Mucosa of stomach (tissue), 1 donor: ENCODE measurements around the gene CYB561.

Source experiments
- H3K27me3 ChIP-seq: one replicate; pipeline ENCODE4 v1.7.0; 2013; ENCODE audit warnings: mild to moderate bottlenecking, low read length; ENCODE audit not compliant: control insufficient read depth, insufficient read depth
- H3K36me3 ChIP-seq: one replicate; pipeline ENCODE4 v1.7.0; 2013; ENCODE audit warnings: low read length; ENCODE audit not compliant: control insufficient read depth, insufficient read depth
- H3K4me1 ChIP-seq: one replicate; pipeline ENCODE4 v1.7.0; 2013; ENCODE audit warnings: mild to moderate bottlenecking, low read length; ENCODE audit not compliant: control insufficient read depth, insufficient read depth
- H3K4me3 ChIP-seq: one replicate; pipeline ENCODE4 v1.7.0; 2013; ENCODE audit warnings: low read length
- H3K9ac ChIP-seq: one replicate; pipeline ENCODE4 v1.7.0; 2013; ENCODE audit warnings: mild to moderate bottlenecking, low read length, moderate library complexity
- H3K9me3 ChIP-seq: one replicate; pipeline ENCODE4 v1.7.0; 2013; ENCODE audit warnings: mild to moderate bottlenecking, low read length, moderate library complexity; ENCODE audit not compliant: control insufficient read depth
- donor health status: Pancreatic carcinoma.

Gene CYB561

GRCh38 chr17:63435681-63436522 lies 10.2 kb downstream of the CYB561 start:
- peaks cover 87% of the 10 kb centered on the region for H3K4me1 ChIP-seq
- H3K9ac ChIP-seq = peak overlapping the region; percentile 29

GRCh38 chr17:63434951-63435571 lies 11.0 kb downstream of the CYB561 start:
- Histone ChIP-seq H3K4me1 (peaks cover 85% of the 10 kb centered on the region), H3K4me3 (no peak overlapping the region), H3K27me3 (no peaks in the 10 kb centered on the region), H3K36me3 (peaks cover 4% of the 10 kb centered on the region), H3K9me3 (no peaks in the 10 kb centered on the region), H3K9ac (peak overlapping the region; percentile 29)

More at GRCh38 chr17:63435681-63436522, 10.2 kb downstream of the CYB561 start:
- H3K36me3 ChIP-seq = peaks cover 4% of the 10 kb centered on the region
- H3K9me3 ChIP-seq = no peaks in the 10 kb centered on the region
- no peak overlapping the region for H3K4me3 ChIP-seq
- no peaks in the 10 kb centered on the region for H3K27me3 ChIP-seq

GRCh38 chr17:63433746-63434591 lies 12.1 kb downstream of the CYB561 start:
- Histone ChIP-seq H3K9ac (peak overlapping the region; percentile 27), H3K9me3 (no peaks in the 10 kb centered on the region), H3K4me3 (no peak overlapping the region), H3K4me1 (peaks cover 78% of the 10 kb centered on the region), H3K27me3 (no peaks in the 10 kb centered on the region), H3K36me3 (peaks cover 4% of the 10 kb centered on the region)

DNA sequence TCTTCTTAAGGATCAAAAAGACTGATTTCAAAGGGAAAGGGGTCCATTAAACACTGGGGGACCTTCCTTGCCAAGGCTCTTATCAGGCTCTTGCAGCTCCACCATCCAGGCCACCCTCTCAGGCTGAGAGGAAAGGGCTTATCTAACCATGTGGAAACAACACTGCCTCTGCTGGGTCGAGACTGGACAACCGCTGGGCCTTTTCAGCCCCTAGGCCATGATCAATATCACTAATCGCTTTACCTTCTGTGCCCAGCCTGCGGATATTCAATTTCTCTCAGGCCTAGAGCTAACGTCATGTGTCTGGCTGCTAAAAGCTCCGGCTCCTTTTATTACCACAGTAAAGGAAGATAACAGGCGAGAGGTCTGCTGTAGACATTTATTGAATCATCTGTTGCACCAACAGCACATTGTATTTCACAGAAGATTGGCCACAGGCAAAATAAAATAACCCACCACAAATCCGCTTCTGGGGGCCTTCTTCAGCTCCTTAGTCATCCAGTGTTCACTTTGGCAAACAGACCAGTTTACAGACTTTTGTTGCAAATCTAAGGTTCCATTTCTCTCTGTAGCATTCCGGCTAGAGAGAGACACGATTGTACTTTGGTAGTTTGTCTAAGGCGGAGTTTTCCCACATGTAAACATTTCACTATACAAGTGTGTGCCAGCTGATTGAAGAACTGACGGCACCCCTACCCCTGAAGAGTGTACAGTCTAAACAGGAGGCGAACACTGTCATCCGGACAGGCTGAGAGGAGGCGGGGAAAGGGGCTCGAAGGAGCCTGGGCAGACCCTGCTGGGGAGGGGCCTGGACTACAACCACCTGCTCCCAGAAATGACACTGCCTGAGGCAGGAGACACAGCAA lies 13.9 kb downstream of the CYB561 start:
- H3K27me3 ChIP-seq = no peaks in the 10 kb centered on the region
- H3K4me1 ChIP-seq = peaks cover 70% of the 10 kb centered on the region
- H3K9me3 ChIP-seq = no peaks in the 10 kb centered on the region
- H3K9ac ChIP-seq = peak overlapping the region; percentile 42
- H3K4me3 ChIP-seq = no peak overlapping the region
- peaks cover 4% of the 10 kb centered on the region for H3K36me3 ChIP-seq

GRCh38 chr17:63431618-63431938 lies 14.5 kb downstream of the CYB561 start:
- Histone ChIP-seq H3K4me3 (no peak overlapping the region), H3K36me3 (peaks cover 4% of the 10 kb centered on the region), H3K9me3 (no peaks in the 10 kb centered on the region), H3K4me1 (peaks cover 64% of the 10 kb centered on the region), H3K9ac (peak overlapping the region; percentile 42), H3K27me3 (no peaks in the 10 kb centered on the region)

- Histone ChIP-seq H3K36me3 (no peaks in the 10 kb centered on the region), H3K27me3 (no peaks in the 10 kb centered on the region), H3K9ac (no peak overlapping the region), H3K9me3 (no peaks in the 10 kb centered on the region), H3K4me3 (no peak overlapping the region), H3K4me1 (peaks cover 51% of the 10 kb centered on the region)
Observed at GRCh38 chr17:63430223-63430622, 15.9 kb downstream of the CYB561 start.

GRCh38 chr17:63429766-63430165 lies 16.3 kb downstream of the CYB561 start:
- H3K4me3 ChIP-seq = no peak overlapping the region
- no peak overlapping the region for H3K9ac ChIP-seq
- no peaks in the 10 kb centered on the region for H3K9me3 ChIP-seq
- peaks cover 46% of the 10 kb centered on the region for H3K4me1 ChIP-seq
- H3K36me3 ChIP-seq = no peaks in the 10 kb centered on the region
- H3K27me3 ChIP-seq = no peaks in the 10 kb centered on the region

- H3K27me3 ChIP-seq = no peaks in the 10 kb centered on the region
- H3K4me3 ChIP-seq = no peak overlapping the region
- H3K9ac ChIP-seq = no peak overlapping the region
- H3K36me3 ChIP-seq = no peaks in the 10 kb centered on the region
- no peaks in the 10 kb centered on the region for H3K9me3 ChIP-seq
- peaks cover 18% of the 10 kb centered on the region for H3K4me1 ChIP-seq
Observed at GRCh38 chr17:63426917-63427308, 19.2 kb downstream of the CYB561 start.

- H3K9me3 ChIP-seq = no peaks in the 10 kb centered on the region
- no peaks in the 10 kb centered on the region for H3K36me3 ChIP-seq
- H3K9ac ChIP-seq = no peak overlapping the region
- H3K4me1 ChIP-seq = peaks cover 13% of the 10 kb centered on the region
- H3K4me3 ChIP-seq = no peak overlapping the region
- H3K27me3 ChIP-seq = no peaks in the 10 kb centered on the region
Observed at GRCh38 chr17:63426041-63426916, 19.8 kb downstream of the CYB561 start.

- no peaks in the 10 kb centered on the region for H3K9me3 ChIP-seq
- H3K4me1 ChIP-seq = peaks cover 9% of the 10 kb centered on the region
- no peaks in the 10 kb centered on the region for H3K27me3 ChIP-seq
- H3K36me3 ChIP-seq = no peaks in the 10 kb centered on the region
- no peak overlapping the region for H3K9ac ChIP-seq
- no peak overlapping the region for H3K4me3 ChIP-seq
Observed at GRCh38 chr17:63425483-63425882, 20.6 kb downstream of the CYB561 start.

DNA sequence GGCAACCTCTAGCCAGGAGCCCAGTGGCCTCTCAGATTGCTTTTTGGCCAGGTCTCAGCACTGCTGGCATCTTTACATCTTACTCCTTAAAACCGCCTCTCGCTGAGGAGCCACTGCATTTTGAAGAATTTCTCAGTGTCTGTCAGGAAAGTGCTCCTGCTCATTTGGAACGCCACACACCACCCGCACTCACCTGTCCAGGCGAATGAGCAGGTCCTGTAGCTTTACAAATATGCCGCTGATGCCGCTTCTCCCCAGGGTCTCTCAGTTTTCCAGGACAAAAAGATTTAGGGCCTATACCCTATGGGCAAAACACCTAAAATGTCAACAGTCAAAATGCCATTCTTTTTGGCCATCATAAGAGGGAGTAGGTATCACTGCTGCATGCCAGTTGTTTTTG lies 22.1 kb downstream of the CYB561 start:
- H3K4me1 ChIP-seq = peaks cover 9% of the 10 kb centered on the region
- no peaks in the 10 kb centered on the region for H3K36me3 ChIP-seq
- H3K9me3 ChIP-seq = no peaks in the 10 kb centered on the region
- no peaks in the 10 kb centered on the region for H3K27me3 ChIP-seq
- H3K9ac ChIP-seq = no peak overlapping the region
- no peak overlapping the region for H3K4me3 ChIP-seq
